Type B pancreatic cell (in vitro differentiated cells): ENCODE data around the gene ADA. TPM values are rescaled to one million over a fixed set of nuclear protein-coding genes. Genes with fewer than 3 reads are reported as not detected.

Experiments
- DNase-seq: peaks from one replicate; pipeline ENCODE4 v3.0.0; 2021; ENCODE audit warnings: mixed read lengths; ENCODE audit not compliant: unreplicated experiment; ENCODE audit errors: extremely low spot score
- H3K27ac Mint-ChIP-seq: 2 replicates; pipeline ENCODE4 v1.8.0; 2021; ENCODE audit warnings: mild to moderate bottlenecking, mixed read lengths
- H3K27me3 Mint-ChIP-seq: 2 replicates; pipeline ENCODE4 v1.8.0; 2021; ENCODE audit warnings: mixed read lengths
- H3K36me3 Mint-ChIP-seq: 2 replicates; pipeline ENCODE4 v1.8.0; 2021; ENCODE audit warnings: mixed read lengths
- H3K4me1 Mint-ChIP-seq: one replicate; pipeline ENCODE4 v1.8.0; 2021; ENCODE audit warnings: mixed read lengths; ENCODE audit not compliant: unreplicated experiment
- H3K4me3 Mint-ChIP-seq: 2 replicates; pipeline ENCODE4 v1.8.0; 2021; ENCODE audit warnings: mild to moderate bottlenecking, mixed read lengths
- H3K9me3 Mint-ChIP-seq: 2 replicates; pipeline ENCODE4 v1.8.0; 2021; ENCODE audit warnings: mixed read lengths
- CTCF ChIP-seq: fragments of 200-600 bp; sonication (generic); conservative IDR thresholded peaks from 2 replicates; pipeline ENCODE4 v1.5.0; 2021; ENCODE audit warnings: antibody characterized with exemption, mild to moderate bottlenecking
- total RNA-seq: library from RNA; stranded (reverse); gene quantifications from 2 replicates; pipeline ENCODE4 v1.2.1, GENCODE V29; 2021; ENCODE audit warnings: low replicate concordance

The ADA gene
- total RNA-seq, 1 donor from 2014 or later = 15.1 TPM

- DNase-seq = no peak
- H3K4me1 Mint-ChIP-seq = peaks cover 6% of the 10 kb centered on the region
- no peak overlapping the region for H3K4me3 Mint-ChIP-seq
- H3K27ac Mint-ChIP-seq = no peak overlapping the region
- H3K27me3 Mint-ChIP-seq = no peaks in the 10 kb centered on the region
- H3K9me3 Mint-ChIP-seq = no peaks in the 10 kb centered on the region
- TF ChIP-seq CTCF = no peak
- H3K36me3 Mint-ChIP-seq = no peaks in the 10 kb centered on the region
These were observed 22.0 kb downstream of the ADA start for GRCh38 chr20:44629542-44629941.

GRCh38 chr20:44629017-44629385 is 22.5 kb downstream of the ADA start:
- Mint-ChIP-seq H3K36me3 (no peaks in the 10 kb centered on the region), H3K27ac (no peak overlapping the region), H3K4me1 (peaks cover 6% of the 10 kb centered on the region), H3K9me3 (no peaks in the 10 kb centered on the region), H3K27me3 (no peaks in the 10 kb centered on the region), H3K4me3 (no peak overlapping the region)
- no peak for TF ChIP-seq CTCF
- no peak for DNase-seq

GRCh38 chr20:44627364-44628010 is 24.0 kb downstream of the ADA start:
- no peak for DNase-seq
- Mint-ChIP-seq H3K36me3 (no peaks in the 10 kb centered on the region), H3K27ac (no peak overlapping the region), H3K4me1 (peaks cover 6% of the 10 kb centered on the region), H3K27me3 (no peaks in the 10 kb centered on the region), H3K9me3 (no peaks in the 10 kb centered on the region), H3K4me3 (no peak overlapping the region)
- no peak for TF ChIP-seq CTCF

- DNase-seq = no peak
- Mint-ChIP-seq H3K27me3 (no peaks in the 10 kb centered on the region), H3K36me3 (peaks cover 5% of the 10 kb centered on the region), H3K9me3 (no peaks in the 10 kb centered on the region), H3K4me1 (no peaks in the 10 kb centered on the region), H3K27ac (no peak overlapping the region), H3K4me3 (no peak overlapping the region)
- no peak for TF ChIP-seq CTCF
These were observed 25.2 kb downstream of the ADA start for GRCh38 chr20:44626278-44626677.

- H3K4me3 Mint-ChIP-seq = no peak overlapping the region
These were observed 26.1 kb downstream of the ADA start for GRCh38 chr20:44625361-44625760.

More at GRCh38 chr20:44625361-44625760, 26.1 kb downstream of the ADA start:
- no peaks in the 10 kb centered on the region for H3K4me1 Mint-ChIP-seq
- H3K9me3 Mint-ChIP-seq = no peaks in the 10 kb centered on the region
- DNase-seq = no peak
- H3K27ac Mint-ChIP-seq = no peak overlapping the region
- no peak for TF ChIP-seq CTCF
- H3K27me3 Mint-ChIP-seq = no peaks in the 10 kb centered on the region
- H3K36me3 Mint-ChIP-seq = peaks cover 5% of the 10 kb centered on the region
